Body of pancreas (tissue), 4 donors: Measurements from ENCODE around the gene MLN.

Experiments used
- POLR2A ChIP-seq, 3 donors: fragments of 450-650 bp; IDR thresholded peaks; one replicate each; pipeline ENCODE4 v1.6.1; 2016; ENCODE audit warnings: antibody characterized with exemption in 3 of 3, mild to moderate bottlenecking in 2 of 3
- TF ChIP-seq, protein P1 (sequence below), 7 experiments: fragments of 450-650 bp in 4 of 7; fragments of 200-600 bp in 3 of 7; sonication (generic) in 3 of 7; IDR thresholded peaks; one replicate each; pipeline ENCODE4 v1.5.1; 2016 to 2019; ENCODE audit warnings: antibody characterized with exemption in 7 of 7

- TF ChIP-seq, protein P1, sequence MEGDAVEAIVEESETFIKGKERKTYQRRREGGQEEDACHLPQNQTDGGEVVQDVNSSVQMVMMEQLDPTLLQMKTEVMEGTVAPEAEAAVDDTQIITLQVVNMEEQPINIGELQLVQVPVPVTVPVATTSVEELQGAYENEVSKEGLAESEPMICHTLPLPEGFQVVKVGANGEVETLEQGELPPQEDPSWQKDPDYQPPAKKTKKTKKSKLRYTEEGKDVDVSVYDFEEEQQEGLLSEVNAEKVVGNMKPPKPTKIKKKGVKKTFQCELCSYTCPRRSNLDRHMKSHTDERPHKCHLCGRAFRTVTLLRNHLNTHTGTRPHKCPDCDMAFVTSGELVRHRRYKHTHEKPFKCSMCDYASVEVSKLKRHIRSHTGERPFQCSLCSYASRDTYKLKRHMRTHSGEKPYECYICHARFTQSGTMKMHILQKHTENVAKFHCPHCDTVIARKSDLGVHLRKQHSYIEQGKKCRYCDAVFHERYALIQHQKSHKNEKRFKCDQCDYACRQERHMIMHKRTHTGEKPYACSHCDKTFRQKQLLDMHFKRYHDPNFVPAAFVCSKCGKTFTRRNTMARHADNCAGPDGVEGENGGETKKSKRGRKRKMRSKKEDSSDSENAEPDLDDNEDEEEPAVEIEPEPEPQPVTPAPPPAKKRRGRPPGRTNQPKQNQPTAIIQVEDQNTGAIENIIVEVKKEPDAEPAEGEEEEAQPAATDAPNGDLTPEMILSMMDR (IDR thresholded peaks at IDR 0.05) = no peak
- TF ChIP-seq POLR2A (IDR thresholded peaks at IDR 0.05) = no peak
Observed at GRCh38 chr6:33784787-33785186, 19.0 kb downstream of the MLN start.
